Stimulated activated CD4-positive, alpha-beta T cell treated with anti-CD3 and anti-CD28 coated beads, Interleukin-1b, Interleukin-23, amount 100 ng/mL, for 1 hour (primary cell): ENCODE measurements around the gene CTRB1.
"Not testable (repeated sequence)": the region's sequence is repeated elsewhere in the genome, so short reads cannot be mapped to it uniquely, and the experiment has no call there.

Source experiments
- DNase-seq, 2 donors: peaks; one replicate each; pipeline ENCODE4 v3.0.0-alpha.2; 2020; ENCODE audit warnings: low read depth in 2 of 2

The CTRB1 gene

GRCh38 chr16:75240633-75241032, 21.8 kb downstream of the CTRB1 start:
- not testable (repeated sequence) for DNase-seq

GRCh38 chr16:75241412-75241811, 22.6 kb downstream of the CTRB1 start:
- no peak for DNase-seq

- no peak for DNase-seq
Measured at GRCh38 chr16:75241955-75242354, 23.2 kb downstream of the CTRB1 start.

GRCh38 chr16:75242436-75243078, 23.8 kb downstream of the CTRB1 start:
- not testable (repeated sequence) for DNase-seq

GRCh38 chr16:75243667-75244224, 25.0 kb downstream of the CTRB1 start:
- no peak for DNase-seq

- no peak for DNase-seq
Measured at GRCh38 chr16:75244225-75244809, 25.5 kb downstream of the CTRB1 start.

- no peak for DNase-seq
Measured at GRCh38 chr16:75244844-75245758, 26.3 kb downstream of the CTRB1 start.

- no peak for DNase-seq
Measured at GRCh38 chr16:75246504-75247205, 27.9 kb downstream of the CTRB1 start.

- DNase-seq, result no peak
Measured at GRCh38 chr16:75247249-75247648, 28.5 kb downstream of the CTRB1 start.

- no peak for DNase-seq
Measured at GRCh38 chr16:75248142-75248535, 29.4 kb downstream of the CTRB1 start.

GRCh38 chr16:75248536-75249380, 30.0 kb downstream of the CTRB1 start:
- no peak for DNase-seq

- DNase-seq, result no peak
Measured at GRCh38 chr16:75249441-75249840, 30.7 kb downstream of the CTRB1 start.

GRCh38 chr16:75250089-75250808, 31.5 kb downstream of the CTRB1 start:
- no peak for DNase-seq

- DNase-seq, result no peak
Measured at GRCh38 chr16:75250809-75251279, 32.1 kb downstream of the CTRB1 start.

GRCh38 chr16:75251280-75252048, 32.7 kb downstream of the CTRB1 start, which contains the start of gene BCAR1:
BCAR1 (minus strand) TSS chr16:75251624; CDS start chr16:75251482, 142 bp downstream.
- no peak for DNase-seq

- DNase-seq, result no peak
Measured at GRCh38 chr16:75252049-75252864, 33.5 kb downstream of the CTRB1 start.

GRCh38 chr16:75252946-75253911, 34.4 kb downstream of the CTRB1 start:
- DNase-seq, result no peak
